Mesenchymal stem cell (in vitro differentiated cells and primary cell): ENCODE measurements around the gene MOCOS.

ENCODE experiments used
- DNase-seq: peaks from one replicate; pipeline ENCODE4 v3.0.0-alpha.2; 2013
- H2AFZ ChIP-seq: one replicate; pipeline ENCODE4 v1.6.1; 2013; ENCODE audit warnings: low read depth, mild to moderate bottlenecking, control low read depth, inconsistent platforms, low read length, moderate library complexity
- H2AK5ac ChIP-seq: 2 replicates; pipeline ENCODE4 v1.6.1; 2013; ENCODE audit warnings: low read length, moderate library complexity, mild to moderate bottlenecking, inconsistent platforms; ENCODE audit not compliant: severe bottlenecking
- H2BK120ac ChIP-seq: one replicate; pipeline ENCODE4 v1.6.1; 2013; ENCODE audit warnings: low read depth, mild to moderate bottlenecking, inconsistent platforms, low read length, moderate library complexity
- H2BK12ac ChIP-seq, 2 experiments: one replicate each; pipeline ENCODE4 v1.6.1; 2013; ENCODE audit warnings: inconsistent platforms in 2 of 2, low read length in 2 of 2, mild to moderate bottlenecking in 2 of 2, moderate library complexity in 2 of 2, control low read depth in 1 of 2
- H2BK15ac ChIP-seq: one replicate; pipeline ENCODE4 v1.6.1; 2013; ENCODE audit warnings: mild to moderate bottlenecking, low read depth, inconsistent platforms; ENCODE audit not compliant: poor library complexity, severe bottlenecking
- H2BK5ac ChIP-seq: 2 replicates; pipeline ENCODE4 v1.6.1; 2013; ENCODE audit warnings: low read depth, mild to moderate bottlenecking, low read length, control low read depth, inconsistent platforms; ENCODE audit not compliant: poor library complexity, severe bottlenecking
- H3K14ac ChIP-seq, 2 experiments: one replicate each; pipeline ENCODE4 v1.6.1; 2013; ENCODE audit warnings: inconsistent platforms in 2 of 2, low read length in 2 of 2, control low read depth in 1 of 2, mild to moderate bottlenecking in 1 of 2, moderate library complexity in 1 of 2
- H3K18ac ChIP-seq, 2 experiments: one replicate each; pipeline ENCODE4 v1.6.1; 2013; ENCODE audit warnings: inconsistent platforms in 2 of 2, low read length in 2 of 2, control low read depth in 1 of 2, low read depth in 1 of 2, mild to moderate bottlenecking in 1 of 2
- H3K23ac ChIP-seq, 2 experiments: one replicate each; pipeline ENCODE4 v1.6.1; 2013; ENCODE audit warnings: inconsistent platforms in 2 of 2, low read length in 2 of 2, mild to moderate bottlenecking in 2 of 2, moderate library complexity in 2 of 2, control low read depth in 1 of 2
- H3K27ac ChIP-seq: 2 replicates; pipeline ENCODE4 v1.5.1; 2013; ENCODE audit warnings: mild to moderate bottlenecking, moderate library complexity, low read length, control low read depth, inconsistent platforms; ENCODE audit not compliant: poor library complexity, severe bottlenecking
- H3K27me3 ChIP-seq, 2 experiments: 2 replicates each; pipeline versions ENCODE4 v1.6.1 to v1.7.0; 2013; ENCODE audit warnings: low read length in 2 of 2, mild to moderate bottlenecking in 2 of 2, moderate library complexity in 2 of 2, control low read depth in 1 of 2, inconsistent platforms in 1 of 2; ENCODE audit not compliant: control insufficient read depth in 1 of 2, insufficient read depth in 1 of 2
- H3K36me3 ChIP-seq, 2 experiments: 2 replicates each; pipeline versions ENCODE4 v1.6.1 to v1.7.0; 2013; ENCODE audit warnings: low read length in 2 of 2, control low read depth in 1 of 2, inconsistent platforms in 1 of 2, low read depth in 1 of 2, mild to moderate bottlenecking in 1 of 2; ENCODE audit not compliant: insufficient read depth in 2 of 2, control insufficient read depth in 1 of 2
- H3K4ac ChIP-seq, 2 experiments: one replicate each; pipeline ENCODE4 v1.6.1; 2013; ENCODE audit warnings: inconsistent platforms in 2 of 2, low read length in 2 of 2, mild to moderate bottlenecking in 2 of 2, moderate library complexity in 2 of 2, control low read depth in 1 of 2, low read depth in 1 of 2
- H3K4me1 ChIP-seq: 2 replicates; pipeline ENCODE4 v1.6.1; 2013; ENCODE audit warnings: low read depth, low read length, control low read depth; ENCODE audit not compliant: control insufficient read depth, insufficient read depth
- H3K4me2 ChIP-seq: 2 replicates; pipeline ENCODE4 v1.6.1; 2013; ENCODE audit warnings: low read length, mild to moderate bottlenecking, inconsistent platforms; ENCODE audit not compliant: poor library complexity, severe bottlenecking
- H3K4me3 ChIP-seq, 2 experiments: 2 replicates each; pipeline versions ENCODE4 v1.5.1 to v1.7.0; 2013; ENCODE audit warnings: low read length in 2 of 2, mild to moderate bottlenecking in 2 of 2, control low read depth in 1 of 2, low read depth in 1 of 2; ENCODE audit not compliant: insufficient read depth in 1 of 2
- H3K79me1 ChIP-seq: replicated peaks from 2 replicates; pipeline ENCODE4 v1.6.1; 2013; ENCODE audit warnings: mild to moderate bottlenecking, control low read depth, low read length, inconsistent platforms; ENCODE audit not compliant: poor library complexity, severe bottlenecking
- H3K9ac ChIP-seq: 2 replicates; pipeline ENCODE4 v1.7.0; 2013; ENCODE audit warnings: mild to moderate bottlenecking, low read length, moderate library complexity
- H3K9me3 ChIP-seq: 2 replicates; pipeline ENCODE4 v1.7.0; 2013; ENCODE audit warnings: mild to moderate bottlenecking, low read length; ENCODE audit not compliant: control insufficient read depth
- H4K8ac ChIP-seq: one replicate; pipeline ENCODE4 v1.6.1; 2013; ENCODE audit warnings: inconsistent platforms, mild to moderate bottlenecking, low read length, moderate library complexity
- H4K91ac ChIP-seq: one replicate; pipeline ENCODE4 v1.6.1; 2013; ENCODE audit warnings: mild to moderate bottlenecking, low read length, inconsistent platforms
- WGBS: methylation state at CpG from one replicate; pipeline ENCODE4 v1.1.7; 2013; ENCODE audit warnings: mixed read lengths; 5-methylcytosine and 5-hydroxymethylcytosine counted together

MOCOS gene

DNA sequence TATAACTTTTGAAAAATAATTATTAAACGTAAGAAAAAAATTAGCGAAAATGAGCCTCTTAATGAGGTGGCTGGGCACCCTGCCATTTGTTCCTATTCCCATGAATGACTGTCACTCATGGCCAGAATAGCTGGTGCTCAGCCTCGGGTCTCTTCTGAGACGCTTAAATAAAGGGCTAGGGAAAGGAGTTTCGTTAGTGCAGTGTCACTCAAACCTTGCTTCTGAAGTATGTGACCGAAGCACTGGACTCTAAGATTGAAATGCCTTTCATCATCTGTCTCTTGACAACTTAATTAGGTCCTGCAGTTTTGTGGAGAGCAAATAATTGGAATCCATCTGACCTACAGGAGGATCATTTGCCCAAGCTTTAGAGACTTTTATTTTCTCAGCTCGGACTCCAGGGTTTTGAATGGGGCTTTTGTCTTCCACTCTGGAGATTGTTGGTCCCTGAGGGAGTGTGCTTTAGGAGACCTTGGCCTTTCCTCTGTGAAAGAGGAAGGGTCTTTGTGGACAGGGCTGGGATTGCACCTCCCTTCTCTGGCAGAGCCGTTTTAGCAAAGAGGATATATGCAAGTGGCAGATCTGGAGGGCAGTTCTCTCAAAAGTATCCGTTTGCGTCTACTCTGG lies 67.9 kb downstream of the MOCOS start:
- H2AK5ac ChIP-seq = no peak overlapping the region
- no peak overlapping the region for H4K8ac ChIP-seq
- H3K4me3 ChIP-seq = no peak overlapping the region
- H3K18ac ChIP-seq = no peak overlapping the region
- H2BK12ac ChIP-seq = no peak overlapping the region
- no peak overlapping the region for H3K14ac ChIP-seq
- H3K27me3 ChIP-seq = no peaks in the 10 kb centered on the region
- no peak overlapping the region for H2BK15ac ChIP-seq
- H3K36me3 ChIP-seq = peaks cover 22 to 46% of the 10 kb centered on the region in 2 experiments
- DNase-seq = no peak
- H3K4me2 ChIP-seq = no peak overlapping the region
- H2AFZ ChIP-seq = no peak overlapping the region
- no peak overlapping the region for H2BK120ac ChIP-seq
- peaks cover 2% of the 10 kb centered on the region for H3K4me1 ChIP-seq
- no peak overlapping the region for H3K23ac ChIP-seq
- H3K79me1 ChIP-seq = no peaks in the 10 kb centered on the region
- H3K4ac ChIP-seq = no peak overlapping the region
- WGBS = 91% methylated on average over 10 of the region's 10 CpGs
- H4K91ac ChIP-seq = no peak overlapping the region
- no peaks in the 10 kb centered on the region for H3K9me3 ChIP-seq
- H3K27ac ChIP-seq = no peak overlapping the region
- no peak overlapping the region for H3K9ac ChIP-seq
- no peak overlapping the region for H2BK5ac ChIP-seq

DNA sequence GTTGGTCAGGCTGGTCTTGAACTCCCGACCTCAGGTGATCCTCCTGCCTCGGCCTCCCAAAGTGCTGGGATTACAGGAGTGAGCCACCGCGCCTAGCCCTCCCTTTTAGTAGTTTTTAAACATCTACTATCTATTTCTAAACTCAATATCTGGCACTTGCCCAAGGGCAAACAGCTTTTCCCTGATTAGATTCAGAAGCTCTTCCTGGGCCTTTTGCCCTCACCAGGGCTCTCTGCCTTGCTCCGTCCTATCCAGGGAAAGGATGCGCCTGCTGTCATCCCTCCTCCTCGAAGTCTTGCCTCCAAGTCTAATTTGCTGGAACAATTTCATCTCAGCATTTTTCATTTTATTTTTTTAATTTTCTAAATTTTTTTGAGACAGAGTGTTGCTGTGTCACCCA lies 68.8 kb downstream of the MOCOS start:
- no peaks in the 10 kb centered on the region for H3K79me1 ChIP-seq
- no peak overlapping the region for H3K18ac ChIP-seq
- H3K4ac ChIP-seq = no peak overlapping the region
- H3K4me2 ChIP-seq = no peak overlapping the region
- H2BK120ac ChIP-seq = no peak overlapping the region
- H2BK15ac ChIP-seq = no peak overlapping the region
- H3K9ac ChIP-seq = no peak overlapping the region
- peaks cover 26 to 40% of the 10 kb centered on the region in 2 experiments for H3K36me3 ChIP-seq
- H4K91ac ChIP-seq = no peak overlapping the region
- no peak overlapping the region for H3K23ac ChIP-seq
- no peak for DNase-seq
- H3K9me3 ChIP-seq = no peaks in the 10 kb centered on the region
- no peak overlapping the region for H2BK12ac ChIP-seq
- 91% methylated on average over 6 of the region's 7 CpGs for WGBS
- H3K14ac ChIP-seq = no peak overlapping the region
- H3K4me3 ChIP-seq = no peak overlapping the region
- no peak overlapping the region for H3K27ac ChIP-seq
- H2AFZ ChIP-seq = no peak overlapping the region
- H2BK5ac ChIP-seq = no peak overlapping the region
- peaks cover 1% of the 10 kb centered on the region for H3K4me1 ChIP-seq
- H3K27me3 ChIP-seq = no peaks in the 10 kb centered on the region
- no peak overlapping the region for H2AK5ac ChIP-seq
- H4K8ac ChIP-seq = no peak overlapping the region

DNA sequence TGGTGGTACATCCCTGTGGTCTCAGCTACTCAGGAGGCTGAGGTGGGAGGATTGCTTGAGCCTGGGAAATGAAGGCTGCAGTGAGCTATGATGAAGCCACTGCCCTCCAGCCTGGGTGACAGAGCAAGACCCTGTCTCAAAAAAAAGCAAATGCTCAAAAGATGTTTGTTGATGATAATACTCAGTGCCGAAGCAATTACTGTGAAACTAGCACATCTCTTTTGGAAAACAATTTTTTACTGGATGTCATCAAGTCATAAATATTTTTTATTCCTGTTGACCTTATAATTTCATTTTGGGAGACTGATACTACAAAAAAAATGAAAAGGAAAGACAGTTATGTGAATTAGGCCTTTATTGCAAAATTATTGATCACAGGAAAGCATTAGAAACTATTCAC lies 75.7 kb downstream of the MOCOS start:
- Histone ChIP-seq H2BK5ac (no peak overlapping the region), H2BK15ac (no peak overlapping the region), H2AFZ (no peak overlapping the region), H3K4me3 (no peak overlapping the region), H3K9ac (no peak overlapping the region), H2BK12ac (no peak overlapping the region), H2AK5ac (no peak overlapping the region), H3K23ac (no peak overlapping the region), H3K36me3 (peaks cover 10 to 21% of the 10 kb centered on the region in 2 experiments), H3K27ac (no peak overlapping the region), H3K9me3 (no peaks in the 10 kb centered on the region), H3K27me3 (no peaks in the 10 kb centered on the region), H2BK120ac (no peak overlapping the region), H3K79me1 (no peaks in the 10 kb centered on the region), H3K4ac (no peak overlapping the region), H3K18ac (no peak overlapping the region), H4K91ac (no peak overlapping the region), H3K14ac (no peak overlapping the region), H3K4me1 (peaks cover 1% of the 10 kb centered on the region), H4K8ac (no peak overlapping the region), H3K4me2 (no peak overlapping the region)
- WGBS = no CpG with 5 or more reads among the region's 1 CpG
- no peak for DNase-seq

DNA sequence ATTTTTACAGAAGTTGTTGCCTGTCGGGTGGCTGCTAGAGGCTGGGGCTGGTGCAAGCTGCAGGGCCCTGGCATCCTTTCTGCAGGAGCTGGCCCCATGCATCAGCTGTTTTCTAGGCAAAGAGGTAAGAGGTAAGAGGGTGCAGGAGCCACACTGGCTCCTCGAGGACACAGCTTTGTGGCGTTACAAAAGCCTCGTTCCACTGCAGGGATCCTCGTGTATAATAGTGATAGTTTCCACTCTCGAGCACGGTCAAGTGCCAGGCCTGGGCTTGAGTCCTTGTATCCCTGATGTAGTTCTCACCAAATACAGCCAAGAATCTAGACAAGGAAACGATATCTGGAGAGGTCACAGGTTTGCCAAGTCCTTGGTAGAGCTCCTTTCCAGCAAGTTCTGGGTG lies 77.0 kb downstream of the MOCOS start:
- no peaks in the 10 kb centered on the region for H3K79me1 ChIP-seq
- no peak overlapping the region for H2BK15ac ChIP-seq
- no peak overlapping the region for H3K4ac ChIP-seq
- H3K27ac ChIP-seq = no peak overlapping the region
- no peak overlapping the region for H3K4me3 ChIP-seq
- 82% methylated on average over 8 of the region's 8 CpGs for WGBS
- no peak overlapping the region for H4K8ac ChIP-seq
- H2BK120ac ChIP-seq = no peak overlapping the region
- no peak overlapping the region for H3K4me2 ChIP-seq
- H3K36me3 ChIP-seq = peaks cover 13 to 23% of the 10 kb centered on the region in 2 experiments
- H2AK5ac ChIP-seq = no peak overlapping the region
- no peak overlapping the region for H3K18ac ChIP-seq
- H3K4me1 ChIP-seq = peaks cover 1% of the 10 kb centered on the region
- H2AFZ ChIP-seq = no peak overlapping the region
- H3K23ac ChIP-seq = no peak overlapping the region
- H3K9me3 ChIP-seq = no peaks in the 10 kb centered on the region
- no peak overlapping the region for H3K9ac ChIP-seq
- H2BK5ac ChIP-seq = no peak overlapping the region
- H2BK12ac ChIP-seq = no peak overlapping the region
- no peak overlapping the region for H3K14ac ChIP-seq
- DNase-seq = no peak
- H3K27me3 ChIP-seq = no peaks in the 10 kb centered on the region
- no peak overlapping the region for H4K91ac ChIP-seq
